TTC549 (cell line): ENCODE data around the gene DNMT3A.

Experiments
- FAIRE-seq: peaks from 2 replicates; lab custom pipeline; 2012; peaks lifted over from hg19 to GRCh38; lab: Jason Lieb, UNC

The DNMT3A gene

GRCh38 chr2:25341753-25342371 lies at the start of gene DNMT3A:
TSS of gene DNMT3A (minus strand) at chr2:25341925. CDS start at chr2:25313984, 27,941 bp downstream.
- FAIRE-seq = no peak

GRCh38 chr2:25389161-25389560 lies 47.4 kb upstream of the DNMT3A start:
- no peak for FAIRE-seq

GRCh38 chr2:25388491-25388890 lies 46.8 kb upstream of the DNMT3A start:
- no peak for FAIRE-seq

GRCh38 chr2:25387876-25388449 lies 46.2 kb upstream of the DNMT3A start:
- FAIRE-seq = no peak

GRCh38 chr2:25386971-25387875 lies 45.5 kb upstream of the DNMT3A start:
- FAIRE-seq = no peak

GRCh38 chr2:25385910-25386309 lies 44.2 kb upstream of the DNMT3A start:
- FAIRE-seq = no peak

GRCh38 chr2:25383806-25384205 lies 42.1 kb upstream of the DNMT3A start:
- FAIRE-seq = no peak

GRCh38 chr2:25381502-25381901 lies 39.8 kb upstream of the DNMT3A start:
- FAIRE-seq = no peak

GRCh38 chr2:25380586-25381375 lies 39.1 kb upstream of the DNMT3A start:
- no peak for FAIRE-seq

- FAIRE-seq = no peak
These were observed 38.3 kb upstream of the DNMT3A start for GRCh38 chr2:25380023-25380422.

GRCh38 chr2:25379535-25379934 lies 37.8 kb upstream of the DNMT3A start:
- no peak for FAIRE-seq

GRCh38 chr2:25378731-25379490 lies 37.2 kb upstream of the DNMT3A start:
- no peak for FAIRE-seq

- no peak for FAIRE-seq
These were observed 36.2 kb upstream of the DNMT3A start for GRCh38 chr2:25377822-25378421.

- FAIRE-seq = no peak
These were observed 35.3 kb upstream of the DNMT3A start for GRCh38 chr2:25376750-25377621.

GRCh38 chr2:25375989-25376545 lies 34.3 kb upstream of the DNMT3A start:
- FAIRE-seq = no peak

- no peak for FAIRE-seq
These were observed 33.8 kb upstream of the DNMT3A start for GRCh38 chr2:25375371-25375988.

GRCh38 chr2:25374827-25375226 lies 33.1 kb upstream of the DNMT3A start:
- no peak for FAIRE-seq

- no peak for FAIRE-seq
These were observed 32.7 kb upstream of the DNMT3A start for GRCh38 chr2:25374411-25374810.

- FAIRE-seq = no peak
These were observed 31.7 kb upstream of the DNMT3A start for GRCh38 chr2:25373269-25373981.
